GM23338 (cell line): ENCODE data around the gene UQCRC1. TPM values are rescaled to one million over a fixed set of nuclear protein-coding genes. Genes with fewer than 3 reads are reported as not detected.

Experiments
- ATAC-seq: fragments of 200-7000 bp; cut with Tn5 transposase; 3 replicates; pipeline ENCODE4 v1.9.1; 2020
- DNase-seq: peaks from one replicate; pipeline ENCODE4 v3.0.0-alpha.2; 2015; ENCODE audit warnings: low spot score
- H2AFZ ChIP-seq: fragments of 200-600 bp; sonication (generic); 2 replicates; pipeline ENCODE4 v1.8.0; 2016; ENCODE audit warnings: antibody characterized with exemption, mild to moderate bottlenecking, moderate library complexity
- H3F3A ChIP-seq: fragments of 200-600 bp; sonication (generic); replicated peaks from 2 replicates; pipeline ENCODE4 v1.8.0; 2017; ENCODE audit warnings: antibody characterized with exemption, mixed run types, low read depth
- H3K27ac ChIP-seq: fragments of 200-600 bp; sonication (generic); 2 replicates; pipeline ENCODE4 v1.6.1; 2016; ENCODE audit warnings: low read depth
- H3K27me3 ChIP-seq: fragments of 200-600 bp; sonication (generic); 2 replicates; pipeline ENCODE4 v1.8.0; 2016; ENCODE audit warnings: mild to moderate bottlenecking, mixed run types, moderate library complexity; ENCODE audit not compliant: insufficient read depth
- H3K36me3 ChIP-seq: fragments of 200-600 bp; sonication (generic); 2 replicates; pipeline ENCODE4 v1.8.0; 2016; ENCODE audit warnings: mild to moderate bottlenecking; ENCODE audit not compliant: insufficient read depth
- H3K4me1 ChIP-seq: fragments of 200-600 bp; sonication (generic); 2 replicates; pipeline ENCODE4 v1.8.0; 2016; ENCODE audit warnings: mild to moderate bottlenecking, moderate library complexity; ENCODE audit not compliant: insufficient read depth
- H3K4me2 ChIP-seq: fragments of 200-600 bp; sonication (generic); 2 replicates; pipeline ENCODE4 v1.7.1; 2017; ENCODE audit warnings: mixed run types
- H3K4me3 ChIP-seq: fragments of 200-600 bp; sonication (generic); 2 replicates; pipeline ENCODE4 v1.6.1; 2016; ENCODE audit warnings: mixed run types
- H3K79me2 ChIP-seq: fragments of 200-600 bp; sonication (generic); replicated peaks from 2 replicates; pipeline ENCODE4 v1.8.0; 2017; ENCODE audit warnings: mild to moderate bottlenecking; ENCODE audit not compliant: insufficient read depth
- H3K9me2 ChIP-seq: fragments of 200-600 bp; sonication (generic); 2 replicates; pipeline ENCODE4 v1.8.0; 2017; ENCODE audit not compliant: insufficient read depth
- H4K20me1 ChIP-seq: fragments of 200-600 bp; sonication (generic); replicated peaks from 2 replicates; pipeline ENCODE4 v1.8.0; 2017; ENCODE audit warnings: mild to moderate bottlenecking; ENCODE audit not compliant: insufficient read depth
- H3K27ac Mint-ChIP-seq: 2 replicates; pipeline ENCODE4 v1.8.0; 2020; ENCODE audit warnings: inconsistent platforms, mild to moderate bottlenecking, moderate library complexity, mixed read lengths
- H3K27me3 Mint-ChIP-seq: 3 replicates; pipeline ENCODE4 v1.8.0; 2022; ENCODE audit warnings: low read depth, mild to moderate bottlenecking, moderate library complexity, mixed read lengths, inconsistent platforms; ENCODE audit not compliant: insufficient read depth, poor library complexity
- H3K36me3 Mint-ChIP-seq: 3 replicates; pipeline ENCODE4 v1.8.0; 2021; ENCODE audit warnings: low read depth, mild to moderate bottlenecking, inconsistent platforms, moderate library complexity, mixed read lengths
- H3K4me1 Mint-ChIP-seq: 3 replicates; pipeline ENCODE4 v1.8.0; 2020; ENCODE audit warnings: mild to moderate bottlenecking, inconsistent platforms, mixed read lengths
- H3K4me3 Mint-ChIP-seq: 3 replicates; pipeline ENCODE4 v1.8.0; 2021; ENCODE audit warnings: moderate library complexity, mild to moderate bottlenecking, inconsistent platforms, mixed read lengths
- H3K9me3 Mint-ChIP-seq: 3 replicates; pipeline ENCODE4 v1.8.0; 2020; ENCODE audit warnings: moderate library complexity, mild to moderate bottlenecking, inconsistent platforms, mixed read lengths
- CREB1 ChIP-seq: fragments of 250-450 bp; sonication (Bioruptor Pico); IDR thresholded peaks from 2 replicates; pipeline ENCODE4 v1.5.0; 2020; ENCODE audit warnings: low read depth, mild to moderate bottlenecking, moderate library complexity
- EZH2 ChIP-seq: fragments of 200-600 bp; sonication (generic); IDR thresholded peaks from one replicate; pipeline ENCODE4 v1.8.0; 2017; ENCODE audit warnings: antibody characterized with exemption, mild to moderate bottlenecking, low read depth; ENCODE audit not compliant: unreplicated experiment
- EZH2phosphoT487 ChIP-seq: fragments of 200-600 bp; sonication (generic); IDR thresholded peaks from one replicate; pipeline ENCODE4 v1.8.1; 2018; ENCODE audit warnings: antibody characterized with exemption; ENCODE audit not compliant: unreplicated experiment
- JUNB ChIP-seq: IDR thresholded peaks from one replicate; pipeline ENCODE4 v1.6.1; 2016; ENCODE audit warnings: antibody characterized with exemption; ENCODE audit not compliant: unreplicated experiment
- NANOG ChIP-seq: IDR thresholded peaks from 2 replicates; pipeline ENCODE4 v1.6.1; 2016; ENCODE audit warnings: antibody characterized with exemption, borderline replicate concordance
- POLR2AphosphoS5 ChIP-seq: IDR thresholded peaks from 2 replicates; pipeline ENCODE4 v1.6.1; 2016; ENCODE audit warnings: antibody characterized with exemption, low read depth
- ZNF114 ChIP-seq: fragments of 250-450 bp; sonication (Bioruptor Pico); IDR thresholded peaks from 2 replicates; pipeline ENCODE4 v1.5.0; 2020; ENCODE audit warnings: mild to moderate bottlenecking, moderate library complexity
- polyA plus RNA-seq: library from polyadenylated mRNA; unstranded; fragments of >200 nt; fragmentation: Nextera tagmentation; extraction: Ambion mirVana; gene quantifications from 2 replicates; pipeline ENCODE4 v1.2.1, GENCODE V29; 2016
- total RNA-seq: library from RNA; depleted of rRNA; stranded (reverse); fragments of >200 nt; shearing (Covaris generic); gene quantifications from 2 replicates; pipeline ENCODE4 v1.2.3, GENCODE V29; 2014
- TF ChIP-seq, protein P1 (sequence below): IDR thresholded peaks from 2 replicates; pipeline ENCODE4 v1.6.1; 2016; ENCODE audit warnings: antibody characterized with exemption
- TF ChIP-seq, protein P2 (sequence below): fragments of 250-450 bp; sonication (Bioruptor Pico); IDR thresholded peaks from 2 replicates; pipeline ENCODE4 v1.5.0; 2020; ENCODE audit warnings: mild to moderate bottlenecking, moderate library complexity
- TF ChIP-seq, protein P3 (sequence below): IDR thresholded peaks from one replicate; pipeline ENCODE4 v1.6.1; 2018; ENCODE audit warnings: antibody characterized with exemption; ENCODE audit not compliant: unreplicated experiment

The UQCRC1 gene
- total and polyA plus RNA-seq, 2 experiments from 2014 or later, result 232 to 439 TPM

DNA sequence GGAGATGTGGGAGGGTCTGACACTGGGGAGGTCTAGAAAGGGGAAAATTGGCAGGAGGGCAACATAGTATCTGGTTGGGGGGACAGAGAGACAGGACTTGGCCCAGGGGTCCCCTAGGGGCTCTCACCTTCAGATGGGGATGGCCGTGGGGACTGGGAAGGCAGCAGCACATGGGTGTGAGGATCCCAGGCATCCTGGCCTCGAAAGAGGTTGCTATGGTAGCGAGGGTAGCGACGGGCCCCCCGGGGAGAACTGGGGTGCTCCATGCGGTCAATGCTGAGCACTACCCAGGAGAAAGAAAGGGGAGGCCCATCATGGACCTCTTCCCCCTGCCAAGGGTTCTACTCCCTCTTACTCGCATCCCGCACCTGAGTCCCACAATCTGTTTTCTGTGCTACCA lies 38.3 kb upstream of the UQCRC1 start:
- no peak overlapping the region for H3K4me2 ChIP-seq
- no peaks in the 10 kb centered on the region; the same call in 1 of the 2 replicates for H3K36me3 ChIP-seq
- H3K27me3 ChIP-seq, result no peaks in the 10 kb centered on the region
- ATAC-seq (no peak), DNase-seq (no peak)
- Mint-ChIP-seq H3K4me1 (no peaks in the 10 kb centered on the region), H3K27ac (no peak overlapping the region), H3K36me3 (peaks cover 20% of the 10 kb centered on the region; the same call in 2 of the 3 replicates), H3K9me3 (no peaks in the 10 kb centered on the region), H3K27me3 (peaks cover 7% of the 10 kb centered on the region), H3K4me3 (no peak overlapping the region)
- no peaks in the 10 kb centered on the region for H3K79me2 ChIP-seq
- no peaks in the 10 kb centered on the region for H3K9me2 ChIP-seq
- H3K27ac ChIP-seq, result no peak overlapping the region
- H4K20me1 ChIP-seq, result 0 out of 2 replicates have a peak, but pooled peaks cover 3% of the 10 kb centered on the region
- H3K4me3 ChIP-seq, result no peak overlapping the region
- no peak for TF ChIP-seq NANOG
- TF ChIP-seq POLR2AphosphoS5, result no peak
- TF ChIP-seq EZH2, result no peak
- TF ChIP-seq, protein P1, sequence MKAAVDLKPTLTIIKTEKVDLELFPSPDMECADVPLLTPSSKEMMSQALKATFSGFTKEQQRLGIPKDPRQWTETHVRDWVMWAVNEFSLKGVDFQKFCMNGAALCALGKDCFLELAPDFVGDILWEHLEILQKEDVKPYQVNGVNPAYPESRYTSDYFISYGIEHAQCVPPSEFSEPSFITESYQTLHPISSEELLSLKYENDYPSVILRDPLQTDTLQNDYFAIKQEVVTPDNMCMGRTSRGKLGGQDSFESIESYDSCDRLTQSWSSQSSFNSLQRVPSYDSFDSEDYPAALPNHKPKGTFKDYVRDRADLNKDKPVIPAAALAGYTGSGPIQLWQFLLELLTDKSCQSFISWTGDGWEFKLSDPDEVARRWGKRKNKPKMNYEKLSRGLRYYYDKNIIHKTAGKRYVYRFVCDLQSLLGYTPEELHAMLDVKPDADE, result no peak
- TF ChIP-seq, protein P2, sequence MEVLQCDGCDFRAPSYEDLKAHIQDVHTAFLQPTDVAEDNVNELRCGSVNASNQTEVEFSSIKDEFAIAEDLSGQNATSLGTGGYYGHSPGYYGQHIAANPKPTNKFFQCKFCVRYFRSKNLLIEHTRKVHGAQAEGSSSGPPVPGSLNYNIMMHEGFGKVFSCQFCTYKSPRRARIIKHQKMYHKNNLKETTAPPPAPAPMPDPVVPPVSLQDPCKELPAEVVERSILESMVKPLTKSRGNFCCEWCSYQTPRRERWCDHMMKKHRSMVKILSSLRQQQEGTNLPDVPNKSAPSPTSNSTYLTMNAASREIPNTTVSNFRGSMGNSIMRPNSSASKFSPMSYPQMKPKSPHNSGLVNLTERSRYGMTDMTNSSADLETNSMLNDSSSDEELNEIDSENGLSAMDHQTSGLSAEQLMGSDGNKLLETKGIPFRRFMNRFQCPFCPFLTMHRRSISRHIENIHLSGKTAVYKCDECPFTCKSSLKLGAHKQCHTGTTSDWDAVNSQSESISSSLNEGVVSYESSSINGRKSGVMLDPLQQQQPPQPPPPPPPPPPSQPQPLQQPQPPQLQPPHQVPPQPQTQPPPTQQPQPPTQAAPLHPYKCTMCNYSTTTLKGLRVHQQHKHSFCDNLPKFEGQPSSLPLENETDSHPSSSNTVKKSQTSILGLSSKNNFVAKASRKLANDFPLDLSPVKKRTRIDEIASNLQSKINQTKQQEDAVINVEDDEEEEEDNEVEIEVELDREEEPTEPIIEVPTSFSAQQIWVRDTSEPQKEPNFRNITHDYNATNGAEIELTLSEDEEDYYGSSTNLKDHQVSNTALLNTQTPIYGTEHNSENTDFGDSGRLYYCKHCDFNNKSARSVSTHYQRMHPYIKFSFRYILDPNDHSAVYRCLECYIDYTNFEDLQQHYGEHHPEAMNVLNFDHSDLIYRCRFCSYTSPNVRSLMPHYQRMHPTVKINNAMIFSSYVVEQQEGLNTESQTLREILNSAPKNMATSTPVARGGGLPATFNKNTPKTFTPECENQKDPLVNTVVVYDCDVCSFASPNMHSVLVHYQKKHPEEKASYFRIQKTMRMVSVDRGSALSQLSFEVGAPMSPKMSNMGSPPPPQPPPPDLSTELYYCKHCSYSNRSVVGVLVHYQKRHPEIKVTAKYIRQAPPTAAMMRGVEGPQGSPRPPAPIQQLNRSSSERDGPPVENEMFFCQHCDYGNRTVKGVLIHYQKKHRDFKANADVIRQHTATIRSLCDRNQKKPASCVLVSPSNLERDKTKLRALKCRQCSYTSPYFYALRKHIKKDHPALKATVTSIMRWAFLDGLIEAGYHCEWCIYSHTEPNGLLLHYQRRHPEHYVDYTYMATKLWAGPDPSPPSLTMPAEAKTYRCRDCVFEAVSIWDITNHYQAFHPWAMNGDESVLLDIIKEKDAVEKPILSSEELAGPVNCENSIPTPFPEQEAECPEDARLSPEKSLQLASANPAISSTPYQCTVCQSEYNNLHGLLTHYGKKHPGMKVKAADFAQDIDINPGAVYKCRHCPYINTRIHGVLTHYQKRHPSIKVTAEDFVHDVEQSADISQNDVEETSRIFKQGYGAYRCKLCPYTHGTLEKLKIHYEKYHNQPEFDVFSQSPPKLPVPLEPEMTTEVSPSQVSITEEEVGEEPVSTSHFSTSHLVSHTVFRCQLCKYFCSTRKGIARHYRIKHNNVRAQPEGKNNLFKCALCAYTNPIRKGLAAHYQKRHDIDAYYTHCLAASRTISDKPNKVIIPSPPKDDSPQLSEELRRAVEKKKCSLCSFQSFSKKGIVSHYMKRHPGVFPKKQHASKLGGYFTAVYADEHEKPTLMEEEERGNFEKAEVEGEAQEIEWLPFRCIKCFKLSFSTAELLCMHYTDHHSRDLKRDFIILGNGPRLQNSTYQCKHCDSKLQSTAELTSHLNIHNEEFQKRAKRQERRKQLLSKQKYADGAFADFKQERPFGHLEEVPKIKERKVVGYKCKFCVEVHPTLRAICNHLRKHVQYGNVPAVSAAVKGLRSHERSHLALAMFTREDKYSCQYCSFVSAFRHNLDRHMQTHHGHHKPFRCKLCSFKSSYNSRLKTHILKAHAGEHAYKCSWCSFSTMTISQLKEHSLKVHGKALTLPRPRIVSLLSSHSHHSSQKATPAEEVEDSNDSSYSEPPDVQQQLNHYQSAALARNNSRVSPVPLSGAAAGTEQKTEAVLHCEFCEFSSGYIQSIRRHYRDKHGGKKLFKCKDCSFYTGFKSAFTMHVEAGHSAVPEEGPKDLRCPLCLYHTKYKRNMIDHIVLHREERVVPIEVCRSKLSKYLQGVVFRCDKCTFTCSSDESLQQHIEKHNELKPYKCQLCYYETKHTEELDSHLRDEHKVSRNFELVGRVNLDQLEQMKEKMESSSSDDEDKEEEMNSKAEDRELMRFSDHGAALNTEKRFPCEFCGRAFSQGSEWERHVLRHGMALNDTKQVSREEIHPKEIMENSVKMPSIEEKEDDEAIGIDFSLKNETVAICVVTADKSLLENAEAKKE (CRISPR knock-in tag), result no peak
- TF ChIP-seq JUNB, result no peak
- TF ChIP-seq EZH2phosphoT487, result no peak
- no peak for TF ChIP-seq ZNF114 (CRISPR knock-in tag)
- TF ChIP-seq CREB1 (CRISPR knock-in tag), result no peak
- TF ChIP-seq, protein P3, sequence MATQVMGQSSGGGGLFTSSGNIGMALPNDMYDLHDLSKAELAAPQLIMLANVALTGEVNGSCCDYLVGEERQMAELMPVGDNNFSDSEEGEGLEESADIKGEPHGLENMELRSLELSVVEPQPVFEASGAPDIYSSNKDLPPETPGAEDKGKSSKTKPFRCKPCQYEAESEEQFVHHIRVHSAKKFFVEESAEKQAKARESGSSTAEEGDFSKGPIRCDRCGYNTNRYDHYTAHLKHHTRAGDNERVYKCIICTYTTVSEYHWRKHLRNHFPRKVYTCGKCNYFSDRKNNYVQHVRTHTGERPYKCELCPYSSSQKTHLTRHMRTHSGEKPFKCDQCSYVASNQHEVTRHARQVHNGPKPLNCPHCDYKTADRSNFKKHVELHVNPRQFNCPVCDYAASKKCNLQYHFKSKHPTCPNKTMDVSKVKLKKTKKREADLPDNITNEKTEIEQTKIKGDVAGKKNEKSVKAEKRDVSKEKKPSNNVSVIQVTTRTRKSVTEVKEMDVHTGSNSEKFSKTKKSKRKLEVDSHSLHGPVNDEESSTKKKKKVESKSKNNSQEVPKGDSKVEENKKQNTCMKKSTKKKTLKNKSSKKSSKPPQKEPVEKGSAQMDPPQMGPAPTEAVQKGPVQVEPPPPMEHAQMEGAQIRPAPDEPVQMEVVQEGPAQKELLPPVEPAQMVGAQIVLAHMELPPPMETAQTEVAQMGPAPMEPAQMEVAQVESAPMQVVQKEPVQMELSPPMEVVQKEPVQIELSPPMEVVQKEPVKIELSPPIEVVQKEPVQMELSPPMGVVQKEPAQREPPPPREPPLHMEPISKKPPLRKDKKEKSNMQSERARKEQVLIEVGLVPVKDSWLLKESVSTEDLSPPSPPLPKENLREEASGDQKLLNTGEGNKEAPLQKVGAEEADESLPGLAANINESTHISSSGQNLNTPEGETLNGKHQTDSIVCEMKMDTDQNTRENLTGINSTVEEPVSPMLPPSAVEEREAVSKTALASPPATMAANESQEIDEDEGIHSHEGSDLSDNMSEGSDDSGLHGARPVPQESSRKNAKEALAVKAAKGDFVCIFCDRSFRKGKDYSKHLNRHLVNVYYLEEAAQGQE, result no peak
- no peaks in the 10 kb centered on the region for H3K4me1 ChIP-seq
- no peaks in the 10 kb centered on the region for H3F3A ChIP-seq
- H2AFZ ChIP-seq, result no peak overlapping the region
